Ammon's horn (tissue), 1 donor: Measurements from ENCODE around the gene TSR2.
"Not testable (repeated sequence)": the region's sequence is repeated elsewhere in the genome, so short reads cannot be mapped to it uniquely, and the experiment has no call there.

Experiments
- DNase-seq: peaks from one replicate; pipeline ENCODE4 v3.0.0-alpha.2; 2016; ENCODE audit warnings: low spot score

TSR2 gene

DNA sequence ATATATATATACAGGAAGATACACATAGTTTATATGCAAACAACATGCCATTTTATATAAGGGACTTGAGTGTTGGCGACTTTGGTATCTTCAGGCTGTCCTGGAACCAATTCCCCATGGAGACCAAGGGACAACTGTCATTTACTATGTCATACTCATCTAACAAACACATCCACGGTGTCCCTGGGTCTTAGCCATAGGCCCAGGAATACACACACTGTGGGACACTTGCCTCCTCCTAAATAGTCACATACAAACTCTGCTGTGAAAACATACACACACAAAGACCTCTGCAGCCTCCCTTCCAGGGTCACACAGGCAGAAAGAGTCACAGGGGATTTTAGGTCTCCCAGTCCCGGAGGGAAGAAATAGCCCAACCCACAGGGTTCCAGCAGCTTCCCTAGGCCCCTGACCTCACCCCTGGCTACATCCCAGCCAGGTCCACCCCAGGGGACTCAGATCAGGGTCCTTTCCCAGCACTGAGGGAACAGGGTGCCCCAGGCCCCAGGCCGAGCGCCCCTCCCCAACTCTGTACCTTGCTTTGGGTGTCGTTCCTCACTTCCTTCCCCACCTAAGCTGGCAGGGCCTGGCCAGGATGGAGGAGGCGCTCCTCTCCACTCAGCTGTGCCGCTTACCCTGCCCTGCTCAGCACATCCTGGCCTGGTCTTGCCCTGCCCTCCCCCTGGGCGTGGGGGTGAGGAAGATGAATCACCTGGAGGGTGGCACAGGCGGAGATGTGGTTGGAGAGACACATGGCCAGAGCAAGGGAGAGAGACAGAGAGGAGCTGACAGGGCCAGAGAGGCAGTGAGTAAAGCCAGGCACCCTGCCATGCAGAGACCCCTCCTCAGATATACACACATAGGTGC is 34.0 kb downstream of the TSR2 start:
- no peak for DNase-seq

DNA sequence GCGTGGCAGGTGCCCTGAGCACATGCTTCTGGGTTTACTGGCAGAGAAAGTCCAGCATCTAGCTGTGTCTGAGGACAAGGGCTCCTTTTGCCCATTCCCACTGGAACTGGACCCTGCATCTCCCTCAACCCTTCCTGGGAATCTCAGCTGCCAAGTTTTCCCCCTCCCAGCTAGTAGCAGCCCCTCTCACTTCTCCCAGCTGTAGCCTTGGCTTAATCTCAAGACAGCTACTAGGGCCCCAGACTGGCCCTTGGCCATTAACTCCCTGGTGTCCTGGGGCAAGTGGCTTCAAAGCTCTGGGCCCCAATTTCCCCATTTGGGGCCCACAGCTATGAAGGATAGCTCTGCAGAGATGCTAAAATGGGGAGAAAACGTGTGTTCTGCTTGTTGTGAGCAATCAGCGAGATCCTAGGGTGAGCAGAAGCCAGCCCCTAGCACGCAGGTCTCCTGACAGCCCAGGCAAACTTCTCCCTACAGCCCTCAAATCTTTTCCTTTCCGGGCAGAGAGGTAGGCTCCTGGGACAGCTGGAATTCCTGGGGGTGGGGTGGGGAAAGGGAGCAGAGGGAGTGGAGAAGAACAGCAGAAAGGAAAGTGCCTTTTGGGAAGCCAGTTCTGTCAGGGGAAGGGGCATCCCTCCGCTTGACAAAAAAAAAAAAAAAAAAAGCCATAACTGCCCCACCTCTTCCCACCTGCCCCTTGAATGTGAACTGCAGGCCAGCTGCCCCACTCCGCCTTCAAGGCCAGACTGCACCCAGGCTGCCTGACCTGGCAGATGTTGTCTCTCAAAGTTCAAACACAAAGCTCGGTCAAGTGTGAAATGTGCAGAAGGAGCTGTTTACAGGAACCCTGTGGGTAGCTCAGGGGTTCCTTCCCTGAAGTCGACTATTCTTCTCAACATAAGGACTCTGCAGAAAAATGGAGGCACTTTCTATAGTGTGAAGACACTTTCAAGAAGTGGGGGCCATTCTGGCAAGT is 39.2 kb downstream of the TSR2 start:
- DNase-seq, result no peak

DNA sequence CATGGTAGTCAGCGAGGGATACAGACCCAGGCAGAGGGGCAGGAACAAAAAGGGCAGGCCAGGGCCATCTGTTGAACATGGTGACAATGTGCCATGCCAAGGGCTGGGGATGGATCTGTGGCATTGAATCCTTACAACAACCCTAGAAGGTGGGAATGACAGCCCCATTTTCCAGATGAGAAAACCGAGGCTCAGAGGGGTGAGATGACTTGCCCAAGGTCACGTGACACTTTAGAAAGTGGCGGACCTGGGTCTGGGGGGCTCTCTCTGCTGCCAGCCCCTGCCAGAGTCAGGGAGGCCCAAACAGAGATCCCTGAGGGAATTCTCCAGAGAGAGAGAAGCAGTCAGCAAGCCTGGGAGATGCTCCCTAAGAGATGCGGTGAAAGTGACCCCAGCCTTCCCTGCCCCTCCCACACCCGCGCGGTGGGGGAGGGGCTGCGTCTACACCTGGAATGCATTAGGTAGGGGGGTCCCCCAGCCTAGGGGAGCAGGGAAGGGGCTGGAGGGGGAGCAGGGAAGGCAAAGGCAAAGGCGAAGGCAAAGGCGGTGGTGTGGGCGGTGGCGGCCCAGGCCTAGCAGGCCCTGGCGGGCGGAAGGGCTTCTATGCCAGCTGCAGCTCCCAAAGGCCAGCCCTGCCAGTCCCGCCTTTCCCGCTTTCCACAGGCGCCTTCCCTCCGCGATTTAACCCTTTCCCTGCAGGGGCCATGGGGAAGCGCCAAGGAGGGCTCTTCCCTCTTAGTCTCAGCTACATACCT is 42.8 kb downstream of the TSR2 start:
- DNase-seq, result no peak

DNA sequence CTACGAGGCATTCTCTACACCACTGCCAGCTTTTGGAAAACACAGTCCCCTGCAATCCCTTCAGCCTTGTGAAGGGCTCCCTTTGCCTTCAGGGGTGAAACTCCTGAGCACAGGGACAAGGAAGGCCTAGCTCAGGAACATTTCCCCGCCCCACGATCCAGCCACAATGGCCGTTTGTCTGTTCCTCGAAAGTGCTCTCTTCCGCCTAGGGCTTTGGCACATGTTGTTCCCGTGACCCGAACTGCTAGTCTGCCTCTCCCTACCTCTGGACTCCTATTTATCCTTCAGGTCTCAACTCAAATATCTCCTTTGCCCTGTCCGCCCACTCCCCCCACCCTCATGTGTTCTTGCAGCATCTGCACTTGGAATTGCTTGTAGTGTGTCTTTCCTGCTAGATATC is 43.7 kb downstream of the TSR2 start:
- no peak for DNase-seq

DNA sequence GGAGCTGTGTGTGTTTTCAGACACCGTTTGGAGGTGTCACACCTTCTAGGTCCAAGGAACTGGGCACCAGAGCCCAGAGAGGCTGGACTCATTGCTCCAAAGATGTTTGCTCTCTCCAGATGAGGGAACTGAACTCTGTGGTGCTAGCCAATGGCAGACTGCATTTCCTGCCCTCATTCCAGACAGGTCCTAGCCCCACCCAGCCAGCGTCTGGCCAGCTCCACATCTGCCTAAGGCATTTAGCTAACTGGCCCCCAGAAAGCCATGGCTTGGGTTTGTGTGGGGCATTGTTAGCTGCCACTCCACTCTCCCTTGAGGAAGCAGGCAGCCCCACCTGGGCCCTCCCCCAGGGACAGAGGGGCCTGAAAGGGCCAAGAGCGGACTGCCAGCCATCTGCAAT is 44.5 kb downstream of the TSR2 start:
- no peak for DNase-seq

DNA sequence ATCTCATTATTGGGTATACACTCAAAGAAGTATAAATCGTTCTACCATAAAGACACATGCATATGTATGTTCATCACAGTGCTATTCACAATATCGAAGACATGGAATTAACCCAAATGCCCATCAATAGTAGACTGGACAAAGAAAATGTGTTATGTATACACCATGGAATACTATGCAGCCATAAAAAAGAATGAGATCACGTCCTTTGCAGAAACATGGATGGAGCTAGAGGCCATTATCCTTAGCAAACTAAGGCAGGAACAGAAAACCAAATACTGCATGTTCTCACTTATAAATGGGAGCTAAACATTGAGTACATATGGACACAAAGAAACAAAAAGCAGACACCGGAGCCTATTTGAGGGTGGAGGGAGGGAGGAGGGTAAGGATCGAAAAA is 49.6 kb downstream of the TSR2 start:
- not testable (repeated sequence) for DNase-seq

DNA sequence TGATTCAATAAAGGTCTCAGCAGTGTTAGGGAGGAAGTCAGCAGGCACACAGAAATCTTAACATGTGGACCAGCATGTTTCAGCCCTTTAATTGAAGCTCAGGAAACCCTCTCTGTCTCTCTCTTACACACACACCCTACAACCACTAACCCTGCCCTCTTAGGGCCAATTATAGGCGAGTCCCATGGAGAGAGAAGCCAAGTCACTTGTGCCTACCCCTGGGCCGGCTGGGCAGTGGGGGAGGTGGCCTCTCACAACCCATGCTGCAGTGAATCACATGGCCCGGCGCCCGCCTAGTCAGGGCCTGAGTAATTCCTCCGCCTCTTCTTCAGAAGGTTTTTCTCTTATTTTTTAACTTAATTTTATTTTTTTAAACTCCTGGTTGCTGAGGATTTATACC is 52.1 kb downstream of the TSR2 start:
- DNase-seq, result no peak

DNA sequence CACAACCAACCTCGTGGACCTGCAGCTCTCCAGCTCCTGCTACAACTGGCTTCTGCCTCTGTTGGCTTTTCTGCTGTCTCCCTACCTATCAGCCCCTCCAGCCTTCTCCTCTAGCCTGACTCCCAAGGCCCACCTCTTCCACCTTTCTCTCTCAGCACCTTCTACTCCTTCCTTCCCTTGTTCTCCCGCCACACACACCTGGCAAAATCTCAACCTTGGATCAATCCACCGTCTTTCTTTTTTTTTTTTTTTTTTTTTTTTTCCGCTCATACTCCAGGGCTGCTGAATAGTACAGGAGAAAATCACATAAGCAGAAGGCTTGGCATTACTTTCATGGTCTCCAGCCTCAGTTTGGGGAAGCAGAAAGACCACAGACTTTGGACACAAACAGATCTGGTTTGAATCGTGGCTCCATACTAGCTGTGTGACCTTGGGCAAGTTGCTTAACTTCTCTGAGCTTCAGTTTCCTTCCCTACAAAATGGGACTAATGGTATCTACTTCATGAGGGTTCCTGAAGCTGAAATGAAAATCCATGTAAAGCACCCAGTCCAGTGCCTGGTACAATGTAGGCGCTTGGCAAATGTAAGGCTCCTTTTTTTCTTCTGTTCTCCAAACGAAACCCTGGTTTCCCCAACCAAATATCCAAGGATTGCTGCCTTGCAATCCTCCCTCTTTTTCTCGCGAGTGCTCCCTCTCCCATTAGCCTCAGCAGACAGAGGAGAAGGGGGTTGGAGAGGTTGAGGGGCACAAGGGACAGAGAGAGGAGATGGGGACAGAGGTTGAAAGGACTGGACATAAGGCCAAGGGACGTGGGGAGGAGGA is 54.2 kb downstream of the TSR2 start:
- peak; percentile 10 for DNase-seq
